SK-N-DZ (cell line): ENCODE measurements around the gene GPC4. TPM values are rescaled to one million over a fixed set of nuclear protein-coding genes. Genes with fewer than 3 reads are reported as not detected.

Experiments used
- DNase-seq: peaks from one replicate; pipeline ENCODE4 v3.0.0-alpha.2; 2015; ENCODE audit warnings: low spot score
- polyA plus RNA-seq, 2 experiments: library from polyadenylated mRNA; depleted of rRNA; stranded (reverse); fragments of >200 nt; gene quantifications; 2 replicates each; pipeline ENCODE4 v1.2.3, GENCODE V29; 2014

The GPC4 gene
- polyA plus RNA-seq (2014; cell fraction: cytosol; rRNA removed): not detected in 2 replicates
- not detected in 2 replicates for polyA plus RNA-seq (2014; cell fraction: nucleus; rRNA removed)

GRCh38 chrX:133415276-133416105, at the start of gene GPC4:
Gene GPC4 (minus strand): TSS chrX:133415489. CDS start chrX:133414965, 524 bp downstream.
- no peak for DNase-seq

GRCh38 chrX:133461231-133461630, 45.9 kb upstream of the GPC4 start:
- DNase-seq: no peak

GRCh38 chrX:133454924-133455323, 39.6 kb upstream of the GPC4 start:
- DNase-seq: no peak

GRCh38 chrX:133454491-133454914, 39.2 kb upstream of the GPC4 start:
- no peak for DNase-seq

- DNase-seq: no peak
Measured at GRCh38 chrX:133448512-133449076, 33.3 kb upstream of the GPC4 start.

GRCh38 chrX:133444952-133445831, 29.9 kb upstream of the GPC4 start:
- no peak for DNase-seq

GRCh38 chrX:133444196-133444595, 28.9 kb upstream of the GPC4 start:
- no peak for DNase-seq

- DNase-seq: no peak
Measured at GRCh38 chrX:133440797-133441163, 25.5 kb upstream of the GPC4 start.

- DNase-seq: no peak
Measured at GRCh38 chrX:133440081-133440796, 24.9 kb upstream of the GPC4 start.

GRCh38 chrX:133437766-133438165, 22.5 kb upstream of the GPC4 start:
- DNase-seq: no peak

GRCh38 chrX:133437356-133437755, 22.1 kb upstream of the GPC4 start:
- no peak for DNase-seq

GRCh38 chrX:133435544-133436124, 20.3 kb upstream of the GPC4 start:
- DNase-seq: no peak

GRCh38 chrX:133434197-133434820, 19.0 kb upstream of the GPC4 start:
- no peak for DNase-seq

GRCh38 chrX:133419911-133420310, 4.6 kb upstream of the GPC4 start:
- DNase-seq: no peak

- DNase-seq: no peak
Measured at GRCh38 chrX:133418588-133418987, 3.3 kb upstream of the GPC4 start.

- no peak for DNase-seq
Measured at GRCh38 chrX:133417364-133417763, 2.1 kb upstream of the GPC4 start.

GRCh38 chrX:133414406-133415275, 648 bp downstream of the GPC4 start:
- DNase-seq: no peak

- no peak for DNase-seq
Measured at GRCh38 chrX:133413218-133413925, 1.9 kb downstream of the GPC4 start.

GRCh38 chrX:133412665-133413064, 2.6 kb downstream of the GPC4 start:
- DNase-seq: no peak
